Tibial artery (tissue), 4 donors: ENCODE measurements around the gene SMARCE1.

Source experiments
- DNase-seq, 2 donors: peaks; one replicate each; pipeline ENCODE4 v3.0.0-alpha.2; 2019
- H3K27ac ChIP-seq, 2 donors: fragments of 200-600 bp; sonication (generic) in 1 of 2; 1 replicate in 1 of 2; 2 replicates in 1 of 2; pipeline ENCODE4 v1.5.1; 2018 to 2019; ENCODE audit warnings: mild to moderate bottlenecking in 1 of 2
- H3K27me3 ChIP-seq, 2 donors: fragments of 200-600 bp; sonication (generic) in 1 of 2; one replicate each; pipeline versions ENCODE4 v1.5.1 to v1.6.0; 2016 to 2019
- H3K36me3 ChIP-seq, 3 donors: fragments of 200-600 bp; sonication (generic) in 2 of 3; one replicate each; pipeline ENCODE4 v1.5.1; 2016 to 2019; ENCODE audit warnings: mild to moderate bottlenecking in 2 of 3
- H3K4me1 ChIP-seq, 4 donors: fragments of 200-600 bp; sonication (generic) in 2 of 4; 1 replicate in 3 of 4; 2 replicates in 1 of 4; pipeline ENCODE4 v1.5.1; 2016 to 2019
- H3K4me3 ChIP-seq, 2 donors: fragments of 200-600 bp; sonication (generic) in 1 of 2; 1 replicate in 1 of 2; 2 replicates in 1 of 2; pipeline ENCODE4 v1.5.1; 2018 to 2019; ENCODE audit warnings: mild to moderate bottlenecking in 2 of 2
- H3K9me3 ChIP-seq, 3 donors: fragments of 200-600 bp; sonication (generic) in 1 of 3; one replicate each; pipeline ENCODE4 v1.5.1; 2016 to 2019
- CTCF ChIP-seq, 2 experiments: fragments of 200-600 bp in 1 of 2; fragments of 450-650 bp in 1 of 2; IDR thresholded peaks; one replicate each; pipeline ENCODE4 v1.5.1; 2017 to 2019; ENCODE audit warnings: antibody characterized with exemption in 2 of 2, mild to moderate bottlenecking in 1 of 2, moderate library complexity in 1 of 2
- intact Hi-C: fragments of 100-400 bp; cut with DNase I; formaldehyde crosslinking; loops from one replicate; pipeline ENCODE4 v1.15.0; 2023; ENCODE audit warnings: low total_unique reads

Gene SMARCE1

DNA sequence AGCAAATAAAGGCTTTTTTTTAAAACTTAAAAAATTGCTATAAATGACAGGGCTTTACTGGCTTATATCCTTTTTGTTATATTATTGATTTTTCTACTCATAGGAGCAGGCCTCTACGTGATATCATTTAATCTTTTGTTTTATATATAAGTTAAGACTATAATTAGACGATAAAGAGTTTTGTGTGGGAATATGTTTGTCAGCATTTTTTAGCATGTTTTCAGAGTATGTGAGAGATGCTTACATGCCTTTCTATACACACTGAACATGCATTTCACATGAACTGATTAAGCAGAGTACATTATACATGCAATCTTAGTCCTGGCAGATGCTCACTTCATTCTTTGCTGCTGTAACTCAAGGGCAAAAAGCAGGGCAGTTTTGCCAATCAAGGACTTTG lies 25.0 kb upstream of the SMARCE1 start:
- Histone ChIP-seq H3K9me3 (no peaks in the 10 kb centered on the region), H3K27me3 (peaks cover 0 to 25% of the 10 kb centered on the region in 2 donors), H3K4me1 (no peaks in the 10 kb centered on the region), H3K36me3 (no peaks in the 10 kb centered on the region), H3K27ac (no peak overlapping the region), H3K4me3 (no peak overlapping the region)
- no peak for DNase-seq
- intact Hi-C loops: no loop called here
- TF ChIP-seq CTCF (IDR thresholded peaks at IDR 0.05): no peak

- intact Hi-C loops: no loop called here
- no peaks in the 10 kb centered on the region for H3K36me3 ChIP-seq
- H3K27me3 ChIP-seq: peaks cover 0 to 17% of the 10 kb centered on the region in 2 donors
- H3K4me3 ChIP-seq: no peak overlapping the region
- no peak for DNase-seq
- H3K27ac ChIP-seq: no peak overlapping the region
- no peak for TF ChIP-seq CTCF (IDR thresholded peaks at IDR 0.05)
- H3K9me3 ChIP-seq: no peaks in the 10 kb centered on the region
- no peaks in the 10 kb centered on the region for H3K4me1 ChIP-seq
These were observed 23.7 kb upstream of the SMARCE1 start for GRCh38 chr17:40671282-40671681.

- Histone ChIP-seq H3K4me1 (no peaks in the 10 kb centered on the region), H3K27ac (no peak overlapping the region), H3K9me3 (no peaks in the 10 kb centered on the region), H3K36me3 (no peaks in the 10 kb centered on the region), H3K4me3 (no peak overlapping the region), H3K27me3 (peaks cover 0 to 34% of the 10 kb centered on the region in 2 donors)
- intact Hi-C loops: no loop called here
- DNase-seq: no peak
- no peak for TF ChIP-seq CTCF (IDR thresholded peaks at IDR 0.05)
These were observed 18.7 kb upstream of the SMARCE1 start for GRCh38 chr17:40666331-40666730.

DNA sequence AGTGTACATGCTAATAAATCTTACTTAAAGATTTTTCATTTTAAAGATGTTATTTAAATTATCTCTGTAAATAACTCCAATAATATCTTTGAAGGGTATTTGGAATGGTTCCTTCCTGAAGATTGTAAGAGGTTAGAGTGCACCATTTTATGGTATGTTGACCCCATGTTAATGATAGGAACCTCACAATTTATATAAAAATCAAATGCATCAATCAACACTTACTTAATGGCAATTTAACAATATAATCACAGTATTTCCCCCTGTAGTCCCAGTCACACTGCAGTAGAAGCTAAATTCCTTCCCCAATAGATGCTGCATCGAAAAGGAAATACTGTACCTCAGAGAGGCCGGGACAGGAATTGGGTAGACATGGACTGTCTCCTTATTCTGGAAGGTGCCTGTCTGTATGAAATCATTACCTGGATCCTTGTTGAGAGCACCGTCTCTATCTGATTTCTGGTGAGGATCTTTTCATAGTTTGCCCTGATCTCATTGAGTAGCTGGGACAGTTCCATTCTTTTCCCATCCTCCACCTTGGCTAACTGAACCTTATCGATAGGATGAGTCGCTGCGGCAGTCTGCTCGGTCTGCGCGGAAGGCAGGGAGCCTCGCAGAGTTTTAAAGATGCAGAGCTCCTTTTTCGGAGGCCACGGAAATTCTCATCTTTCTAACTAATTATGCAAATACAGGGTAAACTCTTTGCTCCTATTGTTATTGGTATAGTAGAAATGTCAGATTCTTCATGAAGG lies 17.1 kb upstream of the SMARCE1 start, which contains the start of gene KRT222:
KRT222 (minus strand) TSS at position 596 of the 752 bp plus-strand sequence; CDS start at position 518, 78 bp downstream.
- no peak for TF ChIP-seq CTCF (IDR thresholded peaks at IDR 0.05)
- H3K4me3 ChIP-seq: no peak within 1 kb of the TSS
- H3K36me3 ChIP-seq: no peaks in the 10 kb centered on the region
- no peaks in the 10 kb centered on the region for H3K4me1 ChIP-seq
- no peak within 1 kb of the TSS for H3K27ac ChIP-seq
- H3K9me3 ChIP-seq: no peaks in the 10 kb centered on the region
- no peak for DNase-seq
- peaks cover 0 to 34% of the 10 kb centered on the region in 2 donors for H3K27me3 ChIP-seq
- intact Hi-C loops: no loop called here

DNA sequence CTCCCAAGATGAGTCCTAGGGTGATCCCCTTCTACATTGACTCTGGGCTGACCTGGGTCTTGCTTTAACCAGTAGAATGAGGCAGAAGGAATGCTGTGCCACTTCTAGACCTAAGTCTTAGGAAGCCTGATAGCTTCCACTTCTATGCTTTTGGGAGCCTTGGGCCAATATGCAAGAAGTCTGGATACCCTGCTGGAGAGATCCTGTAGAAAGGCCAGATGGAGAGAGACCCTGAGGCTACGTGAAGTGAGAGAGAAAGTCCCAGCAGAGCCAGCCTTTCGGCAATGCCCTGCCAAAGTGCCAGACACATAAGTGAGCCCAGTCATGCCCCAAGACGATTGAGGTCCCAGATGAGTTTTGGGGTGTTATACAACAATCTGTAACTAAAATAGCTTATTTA lies 15.6 kb upstream of the SMARCE1 start:
- Histone ChIP-seq H3K4me1 (no peaks in the 10 kb centered on the region), H3K27me3 (peaks cover 0 to 29% of the 10 kb centered on the region in 2 donors), H3K4me3 (no peak overlapping the region), H3K36me3 (no peaks in the 10 kb centered on the region), H3K27ac (no peak overlapping the region), H3K9me3 (no peaks in the 10 kb centered on the region)
- no peak for DNase-seq
- intact Hi-C loops: no loop called here
- TF ChIP-seq CTCF (IDR thresholded peaks at IDR 0.05): no peak
